HG03439 (cell line): Measurements from ENCODE around the gene GPR45.
"Not testable (repeated sequence)": the region's sequence is repeated elsewhere in the genome, so short reads cannot be mapped to it uniquely, and the experiment has no call there.

Source experiments
- ATAC-seq: cut with Tn5 transposase; IDR thresholded peaks from one replicate; pipeline ENCODE4 v1.9.1; 2021; ENCODE audit warnings: mild to moderate bottlenecking, moderate library complexity; ENCODE audit not compliant: unreplicated experiment

GPR45 gene, protein sequence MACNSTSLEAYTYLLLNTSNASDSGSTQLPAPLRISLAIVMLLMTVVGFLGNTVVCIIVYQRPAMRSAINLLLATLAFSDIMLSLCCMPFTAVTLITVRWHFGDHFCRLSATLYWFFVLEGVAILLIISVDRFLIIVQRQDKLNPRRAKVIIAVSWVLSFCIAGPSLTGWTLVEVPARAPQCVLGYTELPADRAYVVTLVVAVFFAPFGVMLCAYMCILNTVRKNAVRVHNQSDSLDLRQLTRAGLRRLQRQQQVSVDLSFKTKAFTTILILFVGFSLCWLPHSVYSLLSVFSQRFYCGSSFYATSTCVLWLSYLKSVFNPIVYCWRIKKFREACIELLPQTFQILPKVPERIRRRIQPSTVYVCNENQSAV

GRCh38 chr2:105241443-105241842 lies at the start of gene GPR45:
TSS of gene GPR45 (plus strand) at chr2:105241743. CDS start at chr2:105241859, 116 bp downstream.
- no peak for ATAC-seq

GRCh38 chr2:105194022-105194675 lies 47.4 kb upstream of the GPR45 start:
- ATAC-seq, result no peak

GRCh38 chr2:105196651-105197050 lies 44.9 kb upstream of the GPR45 start:
- ATAC-seq, result no peak

GRCh38 chr2:105215586-105216192 lies 25.9 kb upstream of the GPR45 start:
- ATAC-seq, result no peak

DNA sequence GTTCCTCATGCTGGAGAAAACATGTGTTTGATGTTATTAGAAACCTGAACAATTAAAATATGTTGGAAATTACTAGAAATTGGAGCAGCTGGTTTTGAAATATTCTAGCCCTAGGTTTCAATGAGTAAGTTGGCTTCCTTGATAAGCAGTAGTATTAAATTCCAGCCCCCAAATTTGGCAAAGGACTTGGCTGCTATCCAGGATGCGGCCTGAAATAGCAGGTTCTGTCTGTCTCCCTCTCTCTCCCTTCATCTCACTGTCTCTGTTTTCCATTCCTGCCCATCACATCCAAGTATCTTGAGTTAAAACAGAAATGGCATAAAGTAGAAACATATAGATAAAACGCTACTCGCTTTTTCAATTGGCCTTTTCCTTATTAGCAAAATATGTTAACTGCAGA lies 20.9 kb upstream of the GPR45 start:
- no peak for ATAC-seq

GRCh38 chr2:105224444-105224843 lies 17.1 kb upstream of the GPR45 start:
- no peak for ATAC-seq

DNA sequence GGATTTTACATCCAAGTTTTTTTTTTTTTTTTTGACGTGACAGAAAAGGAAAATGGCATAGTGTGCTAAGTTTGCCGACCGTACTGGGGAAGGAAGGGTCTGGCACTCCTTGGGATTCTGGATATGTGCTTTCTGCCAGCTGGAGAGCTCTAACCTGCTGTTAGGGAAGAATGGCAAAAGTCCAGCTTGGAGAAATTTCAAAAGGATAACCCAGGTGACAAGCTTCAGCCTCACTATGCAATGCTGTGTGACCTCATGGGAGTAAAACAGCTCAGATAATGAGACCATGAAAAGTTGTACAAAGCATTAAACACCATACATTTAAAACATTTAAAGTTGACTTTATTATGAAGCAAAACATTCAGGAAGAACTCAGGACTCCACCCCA lies 10.3 kb upstream of the GPR45 start:
- ATAC-seq, result no peak

GRCh38 chr2:105235388-105236059 lies 6.0 kb upstream of the GPR45 start:
- ATAC-seq, result no peak

DNA sequence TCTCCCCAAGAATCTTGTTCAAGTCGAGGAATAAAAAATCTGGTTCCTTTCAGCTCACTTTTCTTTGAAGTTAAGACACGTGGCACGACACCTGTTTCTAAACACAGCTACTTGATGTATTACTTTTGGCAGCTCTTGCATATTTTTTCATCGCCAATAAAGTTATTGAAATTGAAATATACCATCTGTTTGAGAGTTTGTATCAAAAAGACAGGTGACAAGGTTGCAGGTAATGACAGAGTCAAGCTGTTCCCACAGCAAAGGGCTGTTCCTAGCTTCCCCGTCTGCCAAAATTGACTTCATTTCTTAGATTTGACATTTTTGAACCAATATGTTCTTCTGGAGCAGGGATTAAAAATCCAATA lies 5.5 kb upstream of the GPR45 start:
- ATAC-seq, result no peak

DNA sequence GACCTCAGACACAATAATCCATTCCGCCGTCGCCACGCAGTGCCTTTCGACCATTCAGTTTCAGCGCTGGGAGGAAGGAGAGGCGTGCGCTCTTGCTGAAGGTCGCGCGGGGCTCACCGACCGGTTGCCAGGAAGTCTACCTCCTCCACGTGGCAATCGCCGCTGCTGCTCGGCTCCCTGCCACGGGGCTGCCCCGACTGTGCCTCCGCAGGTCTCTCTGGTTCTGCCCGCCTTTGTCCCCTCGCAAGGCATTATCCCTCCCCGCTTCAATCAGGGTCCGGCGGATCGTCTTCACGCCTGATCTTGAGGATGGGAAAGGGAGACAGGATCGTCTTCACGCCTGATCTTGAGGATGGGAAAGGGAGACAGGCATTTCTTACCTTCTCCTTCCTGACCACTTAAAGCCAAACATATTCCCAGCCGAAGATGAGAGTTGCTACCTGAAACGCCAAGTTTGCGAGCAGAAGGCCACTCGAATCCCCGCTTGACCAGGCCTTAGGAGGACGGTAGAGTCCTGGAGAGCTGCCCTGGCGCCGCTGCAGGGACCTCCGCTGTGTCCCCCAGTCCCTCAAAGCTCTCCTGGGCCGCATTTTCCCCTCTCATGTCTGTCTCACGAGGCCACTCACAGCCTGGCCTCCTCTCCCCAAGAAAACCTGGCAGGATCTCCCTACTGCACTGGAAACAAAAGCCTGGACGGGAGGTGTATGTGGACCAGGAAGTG lies 4.3 kb upstream of the GPR45 start:
- ATAC-seq, result no peak

- no peak for ATAC-seq
Observed at GRCh38 chr2:105238664-105239240, 2.8 kb upstream of the GPR45 start.

DNA sequence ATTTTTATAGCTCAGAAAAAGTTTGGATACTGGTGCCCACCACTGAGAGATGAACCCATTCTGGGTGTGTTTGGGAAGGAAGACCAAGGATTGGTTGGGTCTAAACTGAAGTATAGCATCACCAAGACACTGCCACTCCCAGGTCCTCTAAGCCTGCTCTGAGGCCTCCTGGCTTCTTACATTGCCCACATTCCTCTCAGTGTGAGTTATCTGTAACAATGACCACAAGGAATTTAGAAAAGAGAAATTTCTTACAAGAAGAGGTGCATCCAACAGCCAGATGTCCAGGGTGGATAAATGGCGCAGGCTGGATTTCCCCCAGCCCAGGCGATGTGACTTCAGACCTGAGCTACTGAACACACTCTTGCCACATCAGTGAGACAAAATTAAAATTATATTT lies 1.6 kb upstream of the GPR45 start:
- ATAC-seq, result no peak

DNA sequence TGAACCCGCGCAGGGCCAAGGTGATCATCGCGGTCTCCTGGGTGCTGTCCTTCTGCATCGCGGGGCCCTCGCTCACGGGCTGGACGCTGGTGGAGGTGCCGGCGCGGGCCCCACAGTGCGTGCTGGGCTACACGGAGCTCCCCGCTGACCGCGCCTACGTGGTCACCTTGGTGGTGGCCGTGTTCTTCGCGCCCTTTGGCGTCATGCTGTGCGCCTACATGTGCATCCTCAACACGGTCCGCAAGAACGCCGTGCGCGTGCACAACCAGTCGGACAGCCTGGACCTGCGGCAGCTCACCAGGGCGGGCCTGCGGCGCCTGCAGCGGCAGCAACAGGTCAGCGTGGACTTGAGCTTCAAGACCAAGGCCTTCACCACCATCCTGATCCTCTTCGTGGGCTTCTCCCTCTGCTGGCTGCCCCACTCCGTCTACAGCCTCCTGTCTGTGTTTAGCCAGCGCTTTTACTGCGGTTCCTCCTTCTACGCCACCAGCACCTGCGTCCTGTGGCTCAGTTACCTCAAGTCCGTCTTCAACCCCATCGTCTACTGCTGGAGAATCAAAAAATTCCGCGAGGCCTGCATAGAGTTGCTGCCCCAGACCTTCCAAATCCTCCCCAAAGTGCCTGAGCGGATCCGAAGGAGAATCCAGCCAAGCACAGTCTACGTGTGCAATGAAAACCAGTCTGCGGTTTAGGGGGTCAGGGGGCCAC lies 897 bp downstream of the GPR45 start:
- no peak for ATAC-seq

- ATAC-seq, result no peak
Observed at GRCh38 chr2:105243961-105244360, 2.4 kb downstream of the GPR45 start.

GRCh38 chr2:105244451-105244850 lies 2.9 kb downstream of the GPR45 start:
- ATAC-seq, result no peak

GRCh38 chr2:105248316-105249070 lies 7.0 kb downstream of the GPR45 start:
- no peak for ATAC-seq

DNA sequence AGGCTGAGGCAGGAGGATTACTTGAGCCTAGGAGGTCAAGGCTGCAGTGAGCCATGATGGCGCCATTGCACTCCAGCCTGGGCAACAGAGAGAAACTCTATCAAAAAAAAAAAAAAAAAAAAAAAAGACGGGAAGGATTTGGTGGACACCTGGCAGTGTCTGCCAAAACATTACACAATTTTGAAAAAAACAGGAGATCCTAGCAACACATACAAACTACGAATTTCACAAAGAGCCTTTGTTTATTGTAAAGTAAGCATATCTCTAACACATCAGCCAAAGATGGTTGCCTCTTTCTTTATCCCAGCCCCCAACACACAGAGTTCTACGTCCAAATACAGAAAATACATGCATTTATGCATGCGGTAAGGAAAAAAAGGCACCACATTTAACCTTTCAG lies 7.6 kb downstream of the GPR45 start:
- no peak for ATAC-seq

GRCh38 chr2:105249891-105250290 lies 8.3 kb downstream of the GPR45 start:
- ATAC-seq, result no peak

GRCh38 chr2:105251016-105251648 lies 9.6 kb downstream of the GPR45 start:
- ATAC-seq, result not testable (repeated sequence)
